Progenitor cell of endocrine pancreas (in vitro differentiated cells): ENCODE data around the gene STIL. TPM values are rescaled to one million over a fixed set of nuclear protein-coding genes. Genes with fewer than 3 reads are reported as not detected.
A peak's percentile ranks its signal among the peaks of the same experiment; 100 is the strongest.

Source experiments
- DNase-seq: peaks from one replicate; pipeline ENCODE4 v3.0.0; 2021; ENCODE audit warnings: low spot score; ENCODE audit not compliant: unreplicated experiment
- H3K27ac Mint-ChIP-seq: 2 replicates; pipeline ENCODE4 v1.8.0; 2021; ENCODE audit warnings: mild to moderate bottlenecking, moderate library complexity, mixed read lengths
- H3K27me3 Mint-ChIP-seq: 2 replicates; pipeline ENCODE4 v1.8.0; 2021; ENCODE audit warnings: mixed read lengths
- H3K36me3 Mint-ChIP-seq: 2 replicates; pipeline ENCODE4 v1.8.0; 2022; ENCODE audit warnings: mixed read lengths; ENCODE audit not compliant: insufficient read depth
- H3K4me1 Mint-ChIP-seq: 2 replicates; pipeline ENCODE4 v1.8.0; 2021; ENCODE audit warnings: low read depth, mixed read lengths
- H3K4me3 Mint-ChIP-seq: 2 replicates; pipeline ENCODE4 v1.8.0; 2021; ENCODE audit warnings: low read depth, mild to moderate bottlenecking, moderate library complexity, mixed read lengths
- H3K9me3 Mint-ChIP-seq: 2 replicates; pipeline ENCODE4 v1.8.0; 2021; ENCODE audit warnings: low read depth, mixed read lengths
- CTCF ChIP-seq: fragments of 200-600 bp; sonication (generic); IDR thresholded peaks from one replicate; pipeline ENCODE4 v1.5.0; 2021; ENCODE audit warnings: antibody characterized with exemption, mild to moderate bottlenecking; ENCODE audit not compliant: unreplicated experiment
- long read RNA-seq: library from polyadenylated mRNA; unstranded; transcript quantifications from one replicate; pipeline ENCODE4 v2.0.0, GENCODE V29; 2020
- total RNA-seq: library from RNA; stranded (reverse); gene quantifications from 2 replicates; pipeline ENCODE4 v1.2.1, GENCODE V29; 2021

STIL gene
- 14.8 TPM in 2 replicates for total RNA-seq
- long read RNA-seq, partial matches to known transcripts = 10 of 30 reads
- long read RNA-seq, other reads (novel, unspliced or antisense) = 20 of 30 reads

GRCh38 chr1:47313915-47314664 lies at the start of gene STIL:
TSS of gene STIL (minus strand) at chr1:47314147. CDS start at chr1:47310319, 3,828 bp downstream.
- no peak for TF ChIP-seq CTCF
- DNase-seq = peak; percentile 98

GRCh38 chr1:47362828-47363227 lies 48.9 kb upstream of the STIL start:
- Mint-ChIP-seq H3K27me3 (no peaks in the 10 kb centered on the region), H3K4me3 (no peak overlapping the region), H3K4me1 (peaks cover under 1% of the 10 kb centered on the region), H3K27ac (no peak overlapping the region), H3K9me3 (no peaks in the 10 kb centered on the region), H3K36me3 (peaks cover 2% of the 10 kb centered on the region)
- no peak for TF ChIP-seq CTCF
- no peak for DNase-seq

More at GRCh38 chr1:47313915-47314664, at the start of gene STIL:
- Mint-ChIP-seq H3K4me3 (peak within 1 kb of the TSS; percentile 95), H3K4me1 (peaks cover 11% of the 10 kb centered on the region), H3K36me3 (no peaks in the 10 kb centered on the region), H3K27me3 (no peaks in the 10 kb centered on the region), H3K9me3 (no peaks in the 10 kb centered on the region), H3K27ac (peak within 1 kb of the TSS; percentile 99)

GRCh38 chr1:47361380-47361779 lies 47.4 kb upstream of the STIL start:
- H3K4me1 Mint-ChIP-seq = peaks cover 3% of the 10 kb centered on the region

GRCh38 chr1:47351305-47351704 lies 37.4 kb upstream of the STIL start:
- no peaks in the 10 kb centered on the region for H3K27me3 Mint-ChIP-seq
- H3K4me3 Mint-ChIP-seq = no peak overlapping the region
- no peak overlapping the region for H3K27ac Mint-ChIP-seq
- DNase-seq = no peak
- H3K36me3 Mint-ChIP-seq = peaks cover 6% of the 10 kb centered on the region
- H3K9me3 Mint-ChIP-seq = no peaks in the 10 kb centered on the region
- TF ChIP-seq CTCF = no peak
- H3K4me1 Mint-ChIP-seq = peaks cover 12% of the 10 kb centered on the region

More at GRCh38 chr1:47361380-47361779, 47.4 kb upstream of the STIL start:
- H3K27me3 Mint-ChIP-seq = no peaks in the 10 kb centered on the region
- peaks cover 2% of the 10 kb centered on the region for H3K36me3 Mint-ChIP-seq
- H3K9me3 Mint-ChIP-seq = no peaks in the 10 kb centered on the region
- no peak for DNase-seq
- H3K27ac Mint-ChIP-seq = no peak overlapping the region
- TF ChIP-seq CTCF = no peak
- H3K4me3 Mint-ChIP-seq = no peak overlapping the region

- Mint-ChIP-seq H3K27me3 (no peaks in the 10 kb centered on the region), H3K36me3 (peaks cover 6% of the 10 kb centered on the region), H3K4me1 (peaks cover 10% of the 10 kb centered on the region), H3K27ac (no peak overlapping the region), H3K4me3 (no peak overlapping the region), H3K9me3 (no peaks in the 10 kb centered on the region)
- no peak for TF ChIP-seq CTCF
- DNase-seq = no peak
Measured at GRCh38 chr1:47348246-47348645, 34.3 kb upstream of the STIL start.
